ENCODE measurements around the gene SLC44A5. TPM values are rescaled to one million over a fixed set of nuclear protein-coding genes. Genes with fewer than 3 reads are reported as not detected.
A peak's percentile ranks its signal among the peaks of the same experiment; 100 is the strongest.

The SLC44A5 gene
- total and polyA plus RNA-seq, 8 donors = 0.12 to 6.7 (median 3.9) TPM; not detected in 3

- H3K27me3 ChIP-seq = no peaks in the 10 kb centered on the region
- no peak overlapping the region for H3K27ac ChIP-seq
- no peak overlapping the region for H3K4me3 ChIP-seq
- WGBS, 5 donors = 77 to 96% (median 88%) methylated on average over 1 of the region's 1 CpG
- intact Hi-C loops (cut with DNase I; ENCODE audit: low total_unique reads) = no loop called here
- H3K4me1 ChIP-seq = no peaks in the 10 kb centered on the region
- no peak for DNase-seq
- TF ChIP-seq EP300 (IDR thresholded peaks at IDR 0.05) = no peak
- no peak for TF ChIP-seq POLR2A (IDR thresholded peaks at IDR 0.05)
- TF ChIP-seq POLR2AphosphoS5 (IDR thresholded peaks at IDR 0.05) = no peak
- TF ChIP-seq CTCF (IDR thresholded peaks at IDR 0.05) = no peak
- no peaks in the 10 kb centered on the region for H3K9me3 ChIP-seq
- no peaks in the 10 kb centered on the region for H3K36me3 ChIP-seq
Observed at GRCh38 chr1:75506976-75507375, 103.9 kb downstream of the SLC44A5 start.

GRCh38 chr1:75503221-75503974, 107.5 kb downstream of the SLC44A5 start:
- DNase-seq = no peak
- TF ChIP-seq CTCF (IDR thresholded peaks at IDR 0.05) (no peak), EP300 (IDR thresholded peaks at IDR 0.05) (no peak), POLR2A (IDR thresholded peaks at IDR 0.05) (no peak), POLR2AphosphoS5 (IDR thresholded peaks at IDR 0.05) (no peak)
- Histone ChIP-seq H3K27me3 (no peaks in the 10 kb centered on the region), H3K9me3 (no peaks in the 10 kb centered on the region), H3K4me1 (no peaks in the 10 kb centered on the region), H3K4me3 (no peak overlapping the region), H3K36me3 (no peaks in the 10 kb centered on the region), H3K27ac (no peak overlapping the region)
- intact Hi-C loops (cut with DNase I; ENCODE audit: low total_unique reads) = no loop called here
- WGBS, 5 donors = 72 to 78% (median 76%) methylated on average over 7 of the region's 7 CpGs

GRCh38 chr1:75502776-75503175, 108.1 kb downstream of the SLC44A5 start:
- Histone ChIP-seq H3K9me3 (no peaks in the 10 kb centered on the region), H3K36me3 (no peaks in the 10 kb centered on the region), H3K4me3 (no peak overlapping the region), H3K4me1 (no peaks in the 10 kb centered on the region), H3K27me3 (no peaks in the 10 kb centered on the region), H3K27ac (no peak overlapping the region)
- TF ChIP-seq POLR2A (IDR thresholded peaks at IDR 0.05) (no peak), CTCF (IDR thresholded peaks at IDR 0.05) (no peak), POLR2AphosphoS5 (IDR thresholded peaks at IDR 0.05) (no peak), EP300 (IDR thresholded peaks at IDR 0.05) (no peak)
- DNase-seq = peak in 1 of 2 donors; percentile 12
- intact Hi-C loops (cut with DNase I; ENCODE audit: low total_unique reads) = no loop called here
- WGBS, 5 donors = 55 to 66% (median 56%) methylated on average over 5 of the region's 5 CpGs

- Histone ChIP-seq H3K27me3 (no peaks in the 10 kb centered on the region), H3K36me3 (no peaks in the 10 kb centered on the region), H3K4me1 (no peaks in the 10 kb centered on the region), H3K27ac (no peak overlapping the region), H3K4me3 (no peak overlapping the region), H3K9me3 (no peaks in the 10 kb centered on the region)
- intact Hi-C loops (cut with DNase I; ENCODE audit: low total_unique reads) = no loop called here
- no peak for TF ChIP-seq EP300 (IDR thresholded peaks at IDR 0.05)
- no peak for TF ChIP-seq POLR2AphosphoS5 (IDR thresholded peaks at IDR 0.05)
- TF ChIP-seq CTCF (IDR thresholded peaks at IDR 0.05) = no peak
- no peak for TF ChIP-seq POLR2A (IDR thresholded peaks at IDR 0.05)
- DNase-seq = no peak
- 60 to 81% (median 72%) methylated on average over 5 of the region's 5 CpGs for WGBS, 5 donors
Observed at GRCh38 chr1:75501577-75502295, 109.2 kb downstream of the SLC44A5 start.

Measured in stomach (tissue), 9 donors.